ENCODE results near the gene FKBP1A.

The FKBP1A gene

DNA sequence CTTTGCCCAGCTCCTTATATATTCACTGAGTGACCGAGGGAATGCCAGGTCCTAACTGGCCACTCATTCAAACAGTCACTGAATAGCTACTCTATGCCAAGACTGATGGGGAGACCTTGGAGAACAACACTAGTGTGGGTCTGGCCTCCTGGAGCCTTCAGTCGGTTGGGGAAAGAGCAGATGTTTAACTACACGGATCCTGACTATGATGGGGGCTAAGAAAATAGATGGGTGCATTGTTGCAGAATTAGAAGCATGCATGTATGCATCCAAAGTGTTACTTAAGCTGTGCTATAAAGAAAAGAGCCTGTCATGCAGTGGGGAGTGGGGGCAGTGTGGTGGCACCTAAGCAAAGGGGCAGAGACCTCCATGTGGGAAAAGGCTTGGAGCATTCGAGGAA is 6.5 kb downstream of the FKBP1A start:
- no peak for DNase-seq (ENCODE audit: low read depth in 3 of 3)

DNA sequence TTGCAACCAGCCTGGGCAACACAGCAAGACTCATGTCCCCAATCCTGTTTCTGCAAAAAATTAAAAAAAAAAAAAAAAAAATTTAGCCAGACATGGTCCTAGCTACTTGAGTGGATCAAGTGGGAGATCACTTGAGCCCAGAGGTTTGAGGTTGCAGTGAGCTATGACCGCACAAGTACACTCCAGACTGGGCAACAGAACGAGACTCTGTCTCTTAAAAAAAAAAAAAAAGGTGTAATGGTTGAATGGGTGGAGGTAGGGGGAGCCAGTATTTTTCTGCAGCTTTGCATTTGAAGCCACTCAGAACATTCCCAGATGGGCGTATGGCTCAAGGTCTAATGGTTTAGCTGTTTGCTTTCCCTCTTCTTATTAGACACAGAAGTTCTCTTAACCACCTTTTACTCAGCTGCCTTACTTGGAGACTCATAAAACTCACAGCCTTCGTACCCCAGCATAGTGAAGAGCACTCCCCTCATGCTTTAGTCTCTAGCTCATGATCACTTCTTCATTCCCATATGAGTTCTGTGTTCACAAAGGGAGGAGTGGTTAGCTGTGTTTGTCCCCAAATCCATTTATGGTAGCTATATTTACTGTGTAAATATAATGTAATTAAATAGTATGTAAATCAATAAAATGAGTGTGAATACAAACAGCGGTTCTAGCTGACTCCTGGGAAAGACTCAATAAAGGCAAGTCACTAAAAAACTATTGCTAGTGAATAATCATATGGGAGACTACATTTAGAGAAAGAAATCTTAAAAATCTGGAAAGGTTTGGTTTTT is 9.0 kb downstream of the FKBP1A start:
- DNase-seq (ENCODE audit: low read depth in 3 of 3): no peak

GRCh38 chr20:1382670-1383069 is 10.2 kb downstream of the FKBP1A start:
- DNase-seq (ENCODE audit: low read depth in 3 of 3): no peak

GRCh38 chr20:1381753-1382591 is 10.9 kb downstream of the FKBP1A start:
- DNase-seq (ENCODE audit: low read depth in 3 of 3): no peak

GRCh38 chr20:1378735-1379125 is 14.1 kb downstream of the FKBP1A start:
- DNase-seq (ENCODE audit: low read depth in 3 of 3): no peak

- DNase-seq (ENCODE audit: low read depth in 3 of 3): no peak
Measured at GRCh38 chr20:1377984-1378734, 14.7 kb downstream of the FKBP1A start.

DNA sequence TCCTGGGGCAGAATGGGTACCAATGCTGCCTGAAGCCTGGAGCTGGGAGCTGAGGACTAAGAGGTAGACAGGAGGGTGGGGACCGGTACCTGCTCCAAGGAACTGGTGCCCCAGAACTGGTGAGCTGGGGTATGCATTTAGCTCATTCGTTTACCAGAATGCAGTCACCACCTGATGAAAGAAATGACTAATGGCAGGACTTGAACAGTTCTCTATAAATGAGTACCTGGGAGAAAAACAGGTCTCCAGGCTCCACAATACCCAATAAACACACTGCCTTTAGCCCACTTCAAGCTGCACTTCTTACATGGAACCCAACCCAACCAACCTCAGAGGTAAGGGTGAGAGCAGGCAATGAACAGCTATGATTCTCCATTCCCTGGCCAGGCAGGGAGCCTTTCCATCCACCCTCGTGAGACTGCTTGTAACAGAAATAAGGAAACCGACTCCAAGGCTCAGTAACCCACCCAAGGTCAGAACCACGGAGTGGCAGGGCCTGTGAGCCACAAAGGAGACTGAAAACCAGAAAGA is 15.4 kb downstream of the FKBP1A start:
- no peak for DNase-seq (ENCODE audit: low read depth in 3 of 3)

DNA sequence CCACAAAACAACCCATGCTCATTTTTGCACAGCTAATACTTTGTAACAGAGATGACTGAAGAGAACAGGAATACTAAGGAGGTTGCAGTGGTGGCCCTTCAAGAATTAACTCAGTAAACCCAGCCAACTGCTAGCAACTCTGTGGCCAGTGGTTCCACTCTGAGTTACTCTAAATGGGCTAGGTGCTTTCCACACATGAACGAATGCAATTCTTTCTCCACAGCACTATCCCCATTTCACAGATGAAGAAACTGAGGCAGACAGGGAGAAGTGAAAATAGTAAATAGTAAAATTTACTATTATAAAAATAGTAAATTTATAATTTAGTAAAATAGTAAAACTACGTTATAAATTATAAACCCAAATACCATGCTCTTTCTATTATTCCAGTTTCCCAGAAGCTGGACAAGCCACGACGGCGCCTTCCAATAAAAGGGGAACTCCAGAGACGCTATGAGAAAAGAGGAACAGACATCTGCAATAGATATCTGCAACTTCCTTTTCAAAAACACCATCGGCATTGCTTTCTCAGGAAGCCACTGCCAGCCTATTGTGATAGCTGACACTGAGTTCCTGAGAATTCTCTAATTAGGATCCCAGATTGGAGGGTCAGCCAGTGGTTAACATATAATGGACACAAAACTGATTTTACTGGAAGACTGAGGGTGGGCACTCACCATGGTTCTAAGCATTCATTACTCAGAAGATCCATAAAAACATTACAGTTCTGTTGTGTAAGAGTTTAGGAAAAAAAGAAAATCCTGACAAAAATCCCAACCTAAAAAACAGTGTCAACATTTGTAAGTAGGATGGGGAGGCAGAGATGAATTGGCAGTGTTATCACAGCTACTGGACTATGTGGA is 16.2 kb downstream of the FKBP1A start:
- DNase-seq (ENCODE audit: low read depth in 3 of 3): no peak

- DNase-seq (ENCODE audit: low read depth in 3 of 3): no peak
Measured at GRCh38 chr20:1376007-1376406, 16.8 kb downstream of the FKBP1A start.

DNA sequence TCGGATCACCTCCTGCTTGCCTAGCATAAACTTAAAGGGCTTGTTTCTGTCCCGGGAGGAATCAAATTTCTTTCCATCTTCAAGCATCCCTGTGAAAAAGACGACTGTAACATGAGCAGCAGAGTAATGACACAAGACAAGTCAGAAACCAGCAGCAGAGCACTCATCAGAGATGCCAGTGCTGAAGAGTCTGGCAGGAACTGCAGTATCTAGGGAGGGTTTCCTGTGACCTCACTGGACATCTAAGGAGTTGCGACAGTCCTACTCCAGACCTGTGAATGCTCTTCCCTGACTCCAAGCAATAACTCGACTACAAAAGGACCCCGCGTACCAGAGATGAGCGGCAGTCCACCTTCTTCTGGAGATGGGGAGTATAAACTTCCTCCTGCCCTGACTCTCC is 17.3 kb downstream of the FKBP1A start:
- DNase-seq (ENCODE audit: low read depth in 3 of 3): no peak

- DNase-seq (ENCODE audit: low read depth in 3 of 3): no peak
Measured at GRCh38 chr20:1374246-1374645, 18.6 kb downstream of the FKBP1A start.

DNA sequence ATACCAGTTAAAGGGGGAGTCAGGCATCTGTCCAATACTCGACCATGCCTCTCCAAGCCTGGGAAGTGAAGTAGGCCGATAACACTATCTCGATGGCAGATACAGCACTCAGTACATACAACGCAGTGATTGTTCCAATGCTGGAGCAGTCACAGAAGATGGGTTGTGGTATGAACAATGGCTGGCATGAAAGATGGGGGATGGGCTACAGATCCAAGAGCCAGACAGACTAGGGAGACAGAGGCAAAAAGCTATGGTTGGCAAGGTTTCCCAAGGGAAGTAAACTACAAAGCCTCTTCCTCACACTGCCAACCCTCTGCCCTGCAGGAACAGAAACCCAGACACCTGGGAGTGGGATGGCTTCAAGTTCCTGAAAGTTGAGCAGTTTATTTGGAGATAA is 19.2 kb downstream of the FKBP1A start:
- DNase-seq (ENCODE audit: low read depth in 3 of 3): no peak

DNA sequence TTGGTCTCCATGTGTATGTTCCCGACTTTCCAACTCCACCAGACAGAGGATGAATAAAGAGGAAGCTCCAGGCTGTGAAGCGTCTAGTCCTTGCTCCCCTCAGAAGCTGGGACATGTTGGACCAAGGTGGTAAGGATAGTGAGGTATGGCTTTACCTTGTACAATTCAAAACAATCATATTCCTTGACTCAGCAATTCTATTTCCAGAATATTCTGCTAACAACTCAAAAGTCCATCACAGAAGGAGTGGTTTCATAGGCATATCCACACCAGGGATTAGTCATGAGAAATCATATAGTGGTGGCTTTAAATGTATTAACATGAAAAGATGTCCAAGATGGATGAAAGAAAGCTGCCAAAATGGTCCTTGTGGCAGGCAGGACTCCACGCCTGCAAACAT is 19.8 kb downstream of the FKBP1A start:
- DNase-seq (ENCODE audit: low read depth in 3 of 3): no peak

GRCh38 chr20:1371830-1372539 is 20.9 kb downstream of the FKBP1A start:
- no peak for DNase-seq (ENCODE audit: low read depth in 3 of 3)

GRCh38 chr20:1371202-1371782 is 21.6 kb downstream of the FKBP1A start:
- no peak for DNase-seq (ENCODE audit: low read depth in 3 of 3)

DNA sequence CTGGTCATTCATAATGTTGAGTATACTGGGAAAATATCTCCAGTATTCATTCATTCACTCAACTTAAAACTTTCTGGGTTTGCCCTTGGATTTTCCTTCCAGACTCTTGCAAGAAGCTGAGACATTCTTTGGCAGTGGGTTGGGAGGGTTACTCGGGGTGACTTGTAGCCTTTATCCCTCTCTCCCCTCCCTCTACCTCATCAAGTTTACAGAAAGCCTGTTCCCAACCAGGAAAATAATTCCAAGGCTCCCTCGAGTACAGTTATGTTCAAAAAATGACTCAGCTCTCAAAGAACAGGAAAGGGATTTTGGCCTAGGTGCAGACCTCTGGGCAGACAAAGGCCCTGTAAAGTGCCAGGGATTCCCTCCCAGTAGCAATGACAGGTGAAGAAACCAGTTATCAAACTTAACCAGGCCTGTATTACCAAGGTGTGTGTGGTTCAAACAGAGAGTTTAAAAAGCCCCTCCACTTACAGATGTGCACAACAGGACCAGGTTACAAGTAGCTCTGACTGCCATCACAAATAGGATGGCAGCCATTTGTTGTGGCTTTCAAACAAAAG is 22.2 kb downstream of the FKBP1A start:
- no peak for DNase-seq (ENCODE audit: low read depth in 3 of 3)

GRCh38 chr20:1369970-1370369 is 22.9 kb downstream of the FKBP1A start:
- no peak for DNase-seq (ENCODE audit: low read depth in 3 of 3)

DNA sequence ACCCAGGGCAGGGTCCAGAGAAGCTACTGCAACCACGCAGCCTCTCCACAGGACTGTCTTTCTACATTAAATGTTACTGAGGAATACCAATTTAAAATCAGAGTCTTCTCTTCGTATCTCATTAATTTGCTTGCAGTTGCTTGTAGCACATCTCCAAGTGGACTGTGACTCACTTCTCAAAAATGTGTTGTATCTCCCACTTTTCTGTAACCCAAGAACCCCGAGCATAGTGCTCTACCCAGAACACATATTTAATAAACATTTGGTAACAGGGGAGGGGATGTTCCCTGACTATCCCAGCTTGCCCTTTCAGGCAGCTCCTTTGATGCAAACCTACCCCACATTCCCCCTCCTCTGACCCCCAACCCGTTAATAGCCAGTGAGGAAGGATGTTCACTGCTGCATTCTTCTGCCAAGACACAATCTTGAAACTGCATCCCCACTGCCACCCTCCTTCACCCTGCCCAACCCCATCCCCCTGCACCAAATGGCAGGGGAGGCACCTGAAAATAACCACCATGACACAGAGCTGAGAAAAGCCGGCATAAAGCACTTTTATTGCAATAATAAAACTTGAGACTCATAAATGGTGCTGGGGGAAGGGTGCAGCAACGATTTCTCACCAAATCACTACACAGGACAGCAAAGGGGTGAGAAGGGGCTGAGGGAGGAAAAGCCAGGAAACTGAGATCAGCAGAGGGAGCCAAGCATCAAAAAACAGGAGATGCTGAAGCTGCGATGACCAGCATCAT is 24.2 kb downstream of the FKBP1A start:
- DNase-seq (ENCODE audit: low read depth in 3 of 3): no peak

- DNase-seq (ENCODE audit: low read depth in 3 of 3): no peak
Measured at GRCh38 chr20:1367479-1367878, 25.4 kb downstream of the FKBP1A start.
